Measurements from ENCODE around the gene DNHD1.

DNHD1 gene

GRCh38 chr11:6594142-6594768 is 97.2 kb downstream of the DNHD1 start:
- no peak for DNase-seq

GRCh38 chr11:6596239-6596877 is 99.3 kb downstream of the DNHD1 start:
- DNase-seq = no peak

DNA sequence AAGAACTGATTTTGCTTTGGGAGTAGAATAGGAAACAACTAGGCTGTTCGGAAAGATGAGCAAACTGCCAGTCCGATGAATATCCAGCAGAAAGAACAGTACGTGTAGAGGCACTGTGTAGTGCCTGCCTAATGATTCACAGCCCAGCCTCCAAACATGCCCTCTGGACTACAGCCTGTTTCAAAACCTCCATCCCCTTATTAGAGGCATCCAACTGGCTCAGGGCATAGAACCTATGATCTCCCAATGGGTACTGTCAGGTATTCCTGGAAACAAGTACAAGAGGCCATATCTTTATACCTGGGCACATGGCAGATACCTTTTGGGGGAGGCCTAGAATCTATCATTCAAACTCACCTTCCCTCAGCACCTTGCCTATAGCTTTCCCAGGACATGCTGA is 101.5 kb downstream of the DNHD1 start:
- no peak for DNase-seq

- no peak for DNase-seq
Observed at GRCh38 chr11:6599449-6599848, 102.4 kb downstream of the DNHD1 start.

DNA sequence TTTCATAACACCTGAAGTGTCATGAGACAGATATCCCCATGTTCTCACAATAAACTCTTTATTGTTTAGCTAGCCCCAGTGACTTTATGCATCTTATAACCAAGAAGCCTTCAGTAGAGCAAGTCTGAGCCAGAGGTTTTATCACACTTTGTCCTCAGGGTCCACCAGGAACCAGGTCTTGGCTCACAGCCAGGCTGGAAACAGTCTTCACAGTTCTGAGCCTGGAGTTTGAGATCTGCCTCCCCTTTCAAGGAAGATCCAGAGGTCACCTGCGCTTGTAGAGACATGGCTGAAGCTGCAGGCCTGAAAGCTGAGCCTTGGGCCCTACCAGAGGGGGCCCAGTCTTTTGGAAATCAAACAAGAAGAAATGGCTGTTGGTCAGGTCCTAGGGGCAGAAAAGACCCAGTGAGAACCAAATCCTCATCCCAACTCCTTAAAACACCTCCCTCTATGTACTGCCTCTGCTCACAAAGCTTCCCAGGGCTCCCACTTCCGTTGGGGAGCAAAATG is 102.9 kb downstream of the DNHD1 start:
- DNase-seq = no peak

GRCh38 chr11:6601041-6601461 is 104.0 kb downstream of the DNHD1 start:
- no peak for DNase-seq

DNA sequence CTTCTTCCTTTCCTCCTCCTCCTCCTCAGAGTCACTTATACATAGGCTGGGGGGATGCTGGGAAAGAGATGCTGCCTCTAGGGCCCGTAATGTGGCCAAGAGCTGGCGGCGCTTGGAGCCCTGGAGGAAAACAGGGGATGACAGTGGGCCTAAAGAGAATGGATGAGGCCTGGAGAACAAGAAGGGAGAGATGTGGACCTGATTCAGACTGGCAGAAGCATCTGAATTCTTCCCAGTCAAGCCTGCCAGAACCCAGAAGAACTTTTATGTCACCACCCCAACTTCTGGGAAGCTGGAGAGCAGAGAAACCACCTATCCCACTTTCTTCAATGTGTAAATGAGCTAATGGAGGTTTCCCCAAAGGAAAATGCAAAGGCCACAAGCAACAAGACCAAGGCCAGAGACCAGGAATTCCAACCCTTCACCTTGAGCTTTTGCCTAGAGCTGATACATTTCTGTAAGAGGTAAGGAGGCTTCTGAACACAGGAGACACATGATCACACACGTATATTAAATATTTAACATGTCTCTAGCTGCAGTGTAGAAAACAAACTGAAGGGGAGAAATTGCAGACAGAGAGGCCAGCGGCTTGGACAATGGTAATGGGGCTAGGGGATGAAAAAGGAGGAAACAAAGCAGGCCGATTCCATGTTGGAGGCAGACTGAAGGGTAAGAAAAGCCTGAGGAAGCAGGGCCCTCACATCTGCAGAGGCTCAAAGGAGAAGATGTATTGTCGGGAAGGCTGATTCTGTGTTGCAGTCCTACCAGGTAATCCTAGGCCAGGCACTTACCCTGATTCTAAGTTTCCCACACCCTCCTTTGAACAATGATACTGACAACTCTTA is 105.2 kb downstream of the DNHD1 start:
- DNase-seq = no peak

DNA sequence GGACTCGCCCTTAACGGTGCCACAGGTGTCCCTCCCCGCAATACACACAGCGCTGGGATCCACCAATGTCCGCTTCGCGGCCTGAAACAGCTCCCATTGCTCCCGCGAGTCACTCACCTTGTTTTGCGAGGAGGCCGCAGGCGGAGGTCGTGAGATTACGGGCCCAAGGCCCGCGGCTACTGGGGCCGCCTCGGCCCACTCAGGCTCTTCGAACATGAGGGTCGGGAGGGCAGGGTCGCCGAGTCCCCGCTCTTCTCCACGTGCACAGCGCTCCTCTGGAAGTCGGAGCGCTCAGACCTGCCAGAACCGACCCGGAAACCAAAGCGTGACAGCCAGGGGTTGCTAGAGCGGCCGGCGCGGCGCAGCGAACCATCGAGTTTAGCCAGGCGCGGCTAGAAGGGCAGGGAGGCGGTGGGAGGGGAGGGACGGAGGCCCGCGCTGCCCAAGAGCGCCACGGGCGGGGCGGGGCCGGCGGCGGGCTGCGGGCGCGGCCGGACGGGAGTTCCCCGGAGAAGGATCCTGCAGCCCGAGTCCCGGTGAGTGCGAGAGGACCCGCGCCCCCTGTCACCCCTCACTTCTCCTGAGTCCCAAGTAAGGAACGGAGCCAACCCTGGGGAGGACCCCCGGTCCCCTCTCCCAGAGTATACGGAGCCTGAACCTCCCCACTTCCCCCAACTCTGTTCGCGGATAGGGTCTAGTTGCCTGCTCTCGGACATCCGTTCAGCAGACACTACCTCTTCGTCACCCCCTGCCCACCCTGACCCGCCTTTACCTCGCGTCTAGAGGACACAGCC is 106.4 kb downstream of the DNHD1 start, which contains the start of the genes ILK and RRP8:
Gene ILK (plus strand): TSS at position 488 of the 794 bp plus-strand sequence. CDS start 498 bp downstream, outside the sequence.
Gene RRP8 (minus strand): TSS at position 330 of the 794 bp plus-strand sequence. CDS start 114 bp downstream, at position 216.
- peak; percentile 81 to 85 for DNase-seq

DNA sequence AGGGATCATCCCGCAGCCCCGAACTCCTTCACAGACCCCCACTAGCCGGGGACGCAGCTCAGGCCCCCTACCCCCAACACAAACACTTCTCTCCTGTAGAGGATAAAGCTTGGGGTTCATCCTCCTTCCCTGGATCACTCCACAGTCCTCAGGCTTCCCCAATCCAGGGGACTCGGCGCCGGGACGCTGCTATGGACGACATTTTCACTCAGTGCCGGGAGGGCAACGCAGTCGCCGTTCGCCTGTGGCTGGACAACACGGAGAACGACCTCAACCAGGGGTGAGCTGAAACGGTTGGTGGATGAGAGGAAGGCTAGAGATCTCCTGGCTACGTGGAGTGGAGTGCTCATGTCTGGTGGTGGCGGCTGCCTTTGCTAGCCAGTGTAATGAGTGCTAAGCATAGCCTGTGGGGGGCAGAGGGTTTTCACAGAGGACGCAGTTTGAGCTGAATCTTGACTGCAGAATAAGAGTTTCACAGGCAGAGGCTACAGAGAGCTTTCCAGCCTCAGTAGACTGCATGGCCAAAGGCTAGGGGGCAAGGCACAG is 107.1 kb downstream of the DNHD1 start:
- DNase-seq = no peak

DNA sequence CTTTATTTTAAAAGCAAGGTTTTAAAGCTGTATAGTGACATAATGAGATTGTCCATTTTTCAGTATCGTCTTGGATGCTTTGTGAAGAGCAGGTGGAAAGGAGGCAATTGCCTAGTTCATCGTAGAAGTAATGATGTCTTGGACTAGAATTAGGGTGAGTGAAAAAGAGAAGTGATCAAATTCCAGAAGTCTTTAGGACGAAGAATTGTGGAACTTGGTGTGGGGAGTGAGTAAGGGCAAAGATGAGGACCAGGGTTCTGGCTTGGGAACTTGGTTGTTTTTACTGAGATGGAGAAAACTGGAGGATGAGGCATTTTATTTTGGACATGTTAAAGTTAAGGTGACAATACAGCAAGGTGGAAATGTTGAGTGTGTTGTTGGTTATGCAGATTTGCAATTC is 107.7 kb downstream of the DNHD1 start:
- DNase-seq = no peak

DNA sequence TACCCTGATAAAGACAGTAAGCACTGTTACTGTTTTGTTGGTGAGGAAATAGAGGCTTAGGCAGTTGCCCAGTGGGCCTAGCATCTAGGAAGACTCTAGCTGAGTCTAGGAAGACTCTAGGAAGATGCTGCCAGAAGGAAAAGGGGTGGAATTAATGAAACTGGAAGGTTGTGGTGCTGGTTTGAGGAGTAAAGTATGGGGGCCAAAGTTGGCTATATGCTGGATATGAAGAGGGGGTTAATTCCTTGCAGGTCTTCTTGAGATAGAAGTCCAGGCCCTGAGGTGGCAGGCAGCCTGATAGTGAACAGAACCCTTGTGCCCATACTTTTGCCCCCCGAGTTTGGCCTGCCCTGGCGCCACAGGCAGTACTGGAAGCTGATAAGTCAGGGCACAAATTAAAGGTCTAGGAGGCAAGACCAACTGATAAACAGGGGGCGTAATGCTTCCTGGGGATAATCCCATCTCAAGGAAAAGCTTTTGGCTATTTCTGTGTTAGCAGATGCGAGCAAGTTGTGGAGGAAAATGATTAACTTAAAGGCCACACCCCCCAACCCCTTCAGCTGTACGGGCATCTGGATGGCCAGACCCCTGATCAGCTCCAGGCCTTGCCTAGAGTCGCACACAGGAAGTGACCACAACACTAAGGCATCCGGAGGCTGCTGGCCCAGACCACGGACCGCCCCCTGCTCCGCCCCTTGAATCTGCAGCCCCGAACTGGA is 109.5 kb downstream of the DNHD1 start:
- DNase-seq = no peak

GRCh38 chr11:6607190-6607795 is 110.2 kb downstream of the DNHD1 start:
- DNase-seq = no peak

GRCh38 chr11:6608011-6608410 is 110.9 kb downstream of the DNHD1 start:
- no peak for DNase-seq

- no peak for DNase-seq
Observed at GRCh38 chr11:6608726-6609501, 111.8 kb downstream of the DNHD1 start.

DNA sequence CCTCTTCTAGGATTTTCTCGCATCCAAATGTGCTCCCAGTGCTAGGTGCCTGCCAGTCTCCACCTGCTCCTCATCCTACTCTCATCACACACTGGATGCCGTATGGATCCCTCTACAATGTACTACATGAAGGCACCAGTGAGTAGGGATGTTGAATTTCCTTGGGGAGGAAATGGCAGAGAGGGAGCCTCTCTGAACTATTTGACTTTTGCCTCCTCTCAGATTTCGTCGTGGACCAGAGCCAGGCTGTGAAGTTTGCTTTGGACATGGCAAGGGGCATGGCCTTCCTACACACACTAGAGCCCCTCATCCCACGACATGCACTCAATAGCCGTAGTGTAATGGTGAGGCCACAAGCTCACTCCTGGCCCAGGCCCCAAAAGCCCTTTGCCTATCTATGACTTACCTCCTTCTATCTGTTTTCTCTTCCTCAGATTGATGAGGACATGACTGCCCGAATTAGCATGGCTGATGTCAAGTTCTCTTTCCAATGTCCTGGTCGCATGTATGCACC is 112.5 kb downstream of the DNHD1 start:
- no peak for DNase-seq

DNA sequence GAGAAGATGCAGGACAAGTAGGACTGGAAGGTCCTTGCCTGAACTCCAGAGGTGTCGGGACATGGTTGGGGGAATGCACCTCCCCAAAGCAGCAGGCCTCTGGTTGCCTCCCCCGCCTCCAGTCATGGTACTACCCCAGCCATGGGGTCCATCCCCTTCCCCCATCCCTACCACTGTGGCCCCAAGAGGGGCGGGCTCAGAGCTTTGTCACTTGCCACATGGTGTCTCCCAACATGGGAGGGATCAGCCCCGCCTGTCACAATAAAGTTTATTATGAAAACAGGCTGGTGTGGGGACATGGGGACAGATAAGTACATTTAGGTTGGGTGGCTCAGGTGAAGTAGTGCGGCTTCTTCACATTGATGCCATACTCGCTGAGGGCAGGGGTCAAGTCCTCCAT is 113.5 kb downstream of the DNHD1 start:
- no peak for DNase-seq

DNA sequence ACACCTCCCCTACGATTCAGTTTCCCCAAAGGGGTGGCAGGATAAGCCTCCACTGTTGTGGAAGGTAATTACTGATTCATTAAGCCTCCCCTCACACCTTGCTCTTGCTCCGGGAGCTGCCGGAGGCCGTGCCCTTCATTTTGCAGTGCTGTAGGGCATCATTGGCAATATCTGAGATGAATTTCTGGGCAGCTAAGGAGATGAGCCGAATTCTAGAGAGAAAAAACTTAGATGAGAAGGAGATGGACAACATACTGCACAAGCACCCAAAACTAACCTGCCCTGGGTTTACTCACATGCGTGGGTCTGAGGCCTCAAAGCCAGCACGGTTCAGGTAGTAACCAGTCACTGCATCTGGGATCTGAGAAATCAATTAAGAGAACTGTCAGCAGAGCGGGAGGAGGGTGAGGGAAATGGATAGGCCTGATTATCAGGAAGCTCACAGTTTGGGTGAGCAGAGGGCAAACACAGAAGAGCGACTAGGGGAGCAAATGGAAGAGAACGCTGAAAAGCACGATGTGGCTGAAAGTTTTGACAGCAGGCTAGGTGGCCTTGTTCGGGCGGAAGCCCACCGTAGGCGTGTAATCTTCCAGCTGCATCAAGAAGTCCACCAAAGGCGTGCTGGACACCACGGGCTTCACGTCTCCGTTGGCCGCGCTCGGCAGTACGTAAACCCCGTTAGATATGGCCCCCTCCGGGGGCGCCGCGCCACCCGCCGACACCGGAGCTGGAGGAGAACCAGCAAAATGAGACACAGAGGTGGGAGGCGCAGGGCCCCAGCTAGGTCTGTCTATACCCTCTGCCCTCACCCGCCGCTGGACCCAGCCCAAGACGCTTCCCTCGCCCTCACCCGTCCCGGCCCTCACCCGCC is 114.2 kb downstream of the DNHD1 start:
- DNase-seq = no peak

GRCh38 chr11:6611963-6612212 is 114.8 kb downstream of the DNHD1 start:
- DNase-seq = no peak

Measured in NCI-H187 (cell line).